SIG-M5 treated with dmso at 0.1 percent for 504 hours (cell line): Measurements from ENCODE around the gene FBXO24.
A peak's percentile ranks its signal among the peaks of the same experiment; 100 is the strongest.

Source experiments
- DNase-seq: peaks from one replicate; lab custom pipeline; 2025; ENCODE audit not compliant: unreplicated experiment; lab: John Stamatoyannopoulos, UW

The FBXO24 gene

DNA sequence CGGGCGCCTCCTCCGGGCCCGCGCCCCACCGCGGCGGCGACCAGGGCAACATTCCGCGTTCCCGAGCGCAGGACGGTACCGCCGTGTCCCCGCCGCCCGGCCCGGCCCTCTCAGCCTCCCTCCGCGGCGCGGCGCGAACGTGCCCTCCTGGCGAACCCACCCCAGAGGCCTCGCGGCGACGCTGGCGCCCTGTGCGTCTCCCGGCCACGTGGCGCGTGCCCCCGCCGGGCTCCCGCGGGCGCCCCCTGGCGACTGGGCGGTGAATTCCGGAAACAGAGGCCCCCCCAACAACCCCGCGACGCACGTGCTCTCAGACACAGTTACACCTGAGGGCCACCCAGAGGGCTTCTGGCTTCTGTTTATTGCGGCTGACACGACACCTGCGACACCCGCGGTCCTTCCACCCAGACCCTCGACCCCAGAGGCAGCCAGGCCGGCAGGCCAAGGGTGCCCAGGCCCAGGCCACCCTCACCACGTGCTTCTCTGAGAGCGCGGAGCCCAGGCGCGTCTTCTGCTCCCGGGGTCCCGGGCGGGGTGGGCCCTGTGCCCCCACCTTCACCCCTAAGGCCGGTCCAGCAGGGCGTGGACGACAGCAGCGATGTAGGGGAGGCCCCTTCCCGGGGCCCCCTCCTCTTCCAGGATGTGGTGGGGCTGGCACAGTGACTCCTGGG, 12.3 kb upstream of the FBXO24 start, which contains the start of gene SAP25:
TSS of gene SAP25 (minus strand) at position 210 of the 671 bp plus-strand sequence. CDS start at position 52, 158 bp downstream.
- DNase-seq, result no peak

DNA sequence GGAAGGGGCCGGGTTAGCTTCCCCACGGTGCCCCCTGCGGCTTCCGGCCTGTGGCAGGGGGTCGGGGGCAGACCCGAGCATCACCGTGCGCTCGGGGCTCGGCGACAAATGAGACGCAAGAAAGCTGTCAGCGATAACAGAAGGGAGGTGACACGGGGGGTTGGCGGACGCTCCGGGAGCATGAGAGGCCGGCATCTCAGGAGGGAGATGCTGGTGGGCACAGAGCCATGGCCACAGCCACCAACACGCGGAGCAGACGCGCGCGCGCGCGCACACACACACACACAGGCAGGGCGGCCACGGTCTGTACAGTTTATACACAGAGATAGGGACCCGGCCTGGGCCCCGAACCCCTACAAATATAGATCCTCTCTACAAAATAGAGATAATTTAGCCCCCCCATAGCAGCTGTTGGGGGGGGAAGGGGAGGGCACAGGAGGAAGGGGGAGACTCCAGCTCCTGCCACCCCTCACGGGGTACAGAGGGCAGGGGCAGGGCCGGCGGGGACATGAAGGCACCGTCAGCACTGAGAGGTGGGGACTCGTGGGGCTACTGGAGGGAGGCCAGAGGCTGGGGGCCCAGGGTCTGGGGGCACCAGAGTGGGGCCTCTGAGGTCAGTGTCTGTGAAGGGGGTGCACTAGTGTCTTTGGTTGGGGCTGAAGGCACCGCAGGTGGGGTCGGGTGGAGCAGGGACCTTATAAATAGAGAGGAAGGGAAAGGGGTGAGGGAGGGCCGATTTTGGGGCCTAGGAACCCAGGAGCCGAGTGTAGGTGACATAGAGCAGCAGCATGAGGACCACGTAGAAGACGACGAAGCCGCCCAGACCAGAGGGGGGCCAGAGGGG, 11.5 kb upstream of the FBXO24 start:
- DNase-seq, result no peak

DNA sequence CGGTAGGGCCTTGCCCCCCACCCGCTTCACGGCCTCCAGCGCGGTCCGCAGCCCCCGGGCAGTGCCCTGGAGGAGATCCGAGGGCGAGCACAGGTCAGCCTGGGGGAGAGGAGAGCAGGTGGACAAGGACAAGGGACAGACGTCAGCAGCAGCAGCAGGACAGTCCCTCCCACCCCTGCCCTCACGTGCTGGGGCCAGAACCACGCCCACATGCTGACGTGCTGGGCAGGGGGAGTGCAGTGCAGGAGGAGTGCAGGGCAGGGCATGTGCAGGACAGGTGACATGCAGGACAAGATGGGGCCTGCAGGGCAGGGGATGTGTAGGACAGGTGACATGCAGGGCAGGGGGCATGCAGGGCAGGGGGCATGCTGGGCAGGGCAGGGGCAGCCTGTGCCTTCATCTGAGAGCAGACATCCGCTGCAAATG, 10.9 kb upstream of the FBXO24 start:
- no peak for DNase-seq

DNA sequence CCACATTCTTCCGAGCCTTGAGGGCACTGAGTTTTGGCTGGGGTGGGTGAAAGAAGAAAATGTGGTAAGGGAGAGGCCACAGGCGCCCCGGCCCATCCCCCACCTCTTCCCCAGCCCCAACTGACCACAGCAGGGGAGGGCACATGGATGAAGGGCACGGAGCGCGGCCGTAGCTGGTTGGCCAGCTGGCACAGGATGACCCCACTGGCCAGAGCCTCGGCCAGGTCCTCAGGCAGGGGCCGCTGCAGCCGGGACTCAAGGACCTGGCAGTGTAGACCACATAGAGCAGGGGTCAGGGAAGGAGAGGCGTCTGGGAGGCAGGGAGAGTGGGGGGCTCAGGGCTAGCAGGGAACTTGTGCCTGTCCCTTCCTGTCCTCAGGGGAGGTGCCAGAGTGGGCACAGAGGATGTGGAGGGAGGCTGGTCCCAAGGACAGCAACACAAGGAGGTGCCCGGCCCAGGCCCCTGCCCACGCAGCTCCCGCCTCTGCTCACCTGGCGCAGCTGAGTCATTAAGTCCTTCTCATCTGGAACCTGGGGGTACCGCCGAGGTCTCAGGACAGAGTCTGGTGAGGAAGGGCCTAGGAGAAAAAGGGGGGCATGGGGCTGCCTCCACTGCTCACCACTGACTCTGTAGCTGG, 10.3 kb upstream of the FBXO24 start:
- no peak for DNase-seq

- DNase-seq, result no peak
These were observed 9.6 kb upstream of the FBXO24 start for GRCh38 chr7:100576384-100576993.

DNA sequence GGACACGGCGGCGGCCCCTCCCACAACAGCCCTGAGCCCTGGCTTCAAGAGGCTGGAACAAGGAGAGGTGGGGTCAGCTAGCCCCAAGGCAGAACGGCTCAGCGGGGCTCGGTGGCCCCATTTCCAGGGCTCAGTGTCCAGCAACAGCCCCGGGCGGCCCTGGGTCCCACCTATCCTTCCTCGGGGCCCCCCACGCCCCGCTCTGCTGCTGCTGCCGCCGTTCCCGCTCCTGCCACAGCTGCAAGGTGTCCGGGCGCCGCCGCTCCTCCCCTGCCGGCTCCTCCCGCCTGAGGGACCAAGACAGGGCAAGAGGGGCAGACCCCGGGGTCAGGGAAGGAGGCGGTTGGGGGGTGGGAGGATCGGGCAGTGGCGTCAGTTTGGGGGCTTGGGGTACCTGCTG, 9.0 kb upstream of the FBXO24 start:
- DNase-seq, result no peak

- DNase-seq, result no peak
These were observed 8.6 kb upstream of the FBXO24 start for GRCh38 chr7:100577507-100577906.

DNA sequence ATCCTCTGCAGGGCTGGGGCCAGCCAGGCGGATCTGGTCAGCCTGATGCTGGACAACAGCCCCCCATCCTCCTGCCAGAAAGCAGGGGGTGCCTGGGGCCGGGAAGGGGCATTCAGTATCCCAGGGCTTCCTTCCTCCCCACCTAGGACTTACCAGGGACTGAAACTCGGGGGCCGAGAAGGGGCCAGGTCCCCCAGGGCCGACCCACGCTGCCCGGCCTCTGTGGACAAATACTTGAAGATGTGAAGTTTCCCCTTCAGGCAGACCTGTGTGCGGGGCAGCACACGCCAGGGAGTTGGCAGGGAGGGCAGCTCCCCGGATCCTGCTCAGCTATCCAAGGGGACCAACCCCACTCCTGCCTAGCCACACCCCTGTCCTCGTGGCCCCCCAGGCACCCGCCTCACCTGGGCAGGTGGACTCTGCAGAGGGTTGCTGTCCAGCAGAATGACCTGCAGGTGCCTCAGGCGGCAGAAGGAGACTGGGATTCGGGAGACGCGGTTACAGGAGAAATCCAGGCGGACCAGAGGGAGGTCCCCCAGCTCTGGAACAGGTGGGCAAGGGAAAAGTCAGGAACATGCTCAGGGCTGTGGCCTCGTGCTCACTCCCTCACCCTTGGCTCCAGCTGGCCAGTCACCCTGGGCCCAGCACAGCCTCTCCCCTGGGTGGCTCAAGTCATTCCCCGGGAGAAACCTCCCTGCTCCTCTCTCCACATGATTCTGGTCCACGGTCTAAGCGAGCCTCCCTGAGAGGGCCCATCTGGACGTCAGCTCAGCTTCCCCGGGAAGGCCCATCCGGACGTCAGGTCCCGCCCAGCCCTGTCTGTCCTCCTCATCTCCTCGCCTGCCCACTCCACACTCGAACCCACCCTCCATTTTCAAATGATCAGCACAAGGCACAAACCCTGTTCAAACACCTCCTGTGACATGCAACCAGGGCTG, 7.6 kb upstream of the FBXO24 start:
- DNase-seq, result no peak

GRCh38 chr7:100580466-100581283, 5.5 kb upstream of the FBXO24 start:
- DNase-seq, result no peak

DNA sequence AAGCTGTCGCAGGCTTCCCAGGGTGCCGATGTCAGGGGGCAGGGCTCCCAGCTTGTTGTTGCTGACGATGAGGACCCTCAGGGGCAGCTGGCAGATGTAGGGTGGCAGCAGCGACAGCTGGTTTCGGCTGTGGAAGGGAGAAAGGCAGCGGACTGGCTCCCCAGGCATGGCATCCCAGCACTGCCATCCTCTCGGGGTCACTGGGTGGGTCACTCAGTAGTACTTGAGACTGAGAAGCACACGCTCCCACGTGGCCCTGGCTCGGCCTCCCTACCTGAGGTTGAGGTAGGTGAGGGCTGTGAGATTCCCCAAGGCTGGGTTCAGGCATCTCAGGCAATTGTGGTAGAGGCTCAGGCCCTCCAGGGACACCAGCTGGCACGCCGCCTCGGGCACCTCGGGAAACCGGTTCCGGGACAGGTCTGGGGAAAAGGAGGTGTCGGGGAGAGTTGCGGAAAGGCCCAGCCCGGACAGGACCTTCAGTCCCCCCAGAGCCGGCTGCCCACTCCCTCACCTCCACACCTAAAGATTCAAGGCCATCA, 4.0 kb upstream of the FBXO24 start:
- peak; percentile 40 for DNase-seq

- no peak for DNase-seq
These were observed 3.5 kb upstream of the FBXO24 start for GRCh38 chr7:100582650-100583049.

DNA sequence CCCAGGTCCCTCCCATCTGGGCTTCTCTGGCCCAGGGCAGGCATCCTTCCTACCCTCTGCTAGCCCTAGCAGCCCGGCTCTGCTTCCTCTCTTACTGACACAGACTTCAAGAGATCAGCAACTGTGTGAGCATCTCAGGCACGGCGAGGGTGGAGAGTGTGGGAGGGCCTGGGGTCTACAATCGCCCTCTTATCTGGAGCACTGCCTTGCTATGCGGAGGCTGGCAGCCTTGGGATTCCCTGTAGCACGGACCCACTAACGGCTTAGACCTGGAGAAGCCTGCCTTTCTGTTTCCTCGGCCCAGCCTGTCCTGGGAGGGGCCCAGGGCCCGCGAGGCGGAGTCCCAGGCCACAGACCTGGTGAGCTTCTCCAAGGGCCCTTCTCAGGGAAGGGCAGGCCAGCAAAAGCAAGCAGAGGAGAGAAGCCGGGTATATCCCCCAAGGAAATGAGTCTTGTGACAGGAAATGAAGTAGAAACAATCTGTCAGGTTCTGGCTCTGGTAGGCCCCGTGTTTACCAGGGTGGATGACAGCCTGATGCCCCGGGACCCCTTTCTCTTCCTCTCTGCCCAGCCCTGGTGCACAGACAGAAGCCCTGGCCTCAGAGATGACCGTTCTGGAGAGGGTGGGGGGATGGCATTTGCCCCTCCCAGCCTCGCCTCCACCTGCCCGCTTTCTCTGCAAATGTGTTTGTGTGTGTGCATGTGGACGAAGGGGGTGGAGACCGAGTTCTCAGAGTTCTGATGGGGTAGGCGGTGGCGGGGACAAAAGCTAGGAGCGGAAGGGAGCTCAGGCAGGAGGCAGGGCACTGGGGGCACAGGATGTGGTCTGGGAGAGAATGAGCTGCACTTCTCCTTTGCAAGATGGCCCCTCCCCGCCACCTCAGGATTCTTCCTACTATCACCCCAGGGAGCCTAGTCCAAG, 2.7 kb upstream of the FBXO24 start:
- peak; percentile 95 for DNase-seq

DNA sequence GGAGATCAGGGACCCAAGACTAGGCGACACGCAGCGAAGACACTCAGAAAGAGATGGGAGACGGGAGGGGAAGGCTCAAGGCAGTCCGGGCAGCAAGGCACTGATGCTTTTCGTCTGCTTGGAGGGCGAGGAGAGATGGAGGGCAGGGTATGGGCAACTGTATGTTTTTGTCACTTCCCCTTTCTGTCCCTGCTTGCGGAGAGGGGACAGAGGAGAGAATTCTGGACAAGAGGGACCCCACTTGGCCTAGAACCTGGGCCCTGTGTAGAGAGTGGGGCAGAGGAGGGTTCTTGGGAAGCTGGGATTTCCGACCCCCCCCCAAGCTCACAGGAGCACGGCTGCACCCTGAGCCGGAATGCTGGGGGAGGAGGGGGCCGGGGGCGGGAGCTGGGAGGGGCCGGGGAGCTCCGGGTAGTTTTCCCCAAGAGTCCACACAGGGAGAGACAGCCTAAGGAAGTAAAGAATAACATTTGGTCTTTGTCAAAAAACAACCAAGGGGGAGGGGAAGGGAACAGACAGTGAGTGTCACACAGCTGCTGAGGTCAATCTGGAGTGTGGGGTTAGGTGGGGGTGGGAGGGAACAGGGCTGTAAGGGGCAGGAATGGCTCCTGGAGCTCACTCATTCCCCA, 2.0 kb upstream of the FBXO24 start:
- peak; percentile 46 for DNase-seq

GRCh38 chr7:100584683-100585510, 1.2 kb upstream of the FBXO24 start:
- DNase-seq, result no peak

GRCh38 chr7:100585511-100586265, 440 bp upstream of the FBXO24 start, which contains the start of gene LRCH4:
Gene LRCH4, minus strand, starts transcription at chr7:100586129. Its CDS starts 29 bp downstream, at chr7:100586100.
- no peak for DNase-seq

- peak; percentile 20 for DNase-seq
These were observed 2.3 kb downstream of the FBXO24 start for GRCh38 chr7:100588438-100588837.
